Uterus (tissue), 2 donors: ENCODE measurements around the gene ASPA.

ENCODE experiments used
- CTCF ChIP-seq, 4 experiments: fragments of 200-600 bp in 2 of 4; fragments of 450-650 bp in 2 of 4; sonication (generic) in 2 of 4; IDR thresholded peaks; one replicate each; pipeline ENCODE4 v1.5.1; 2016 to 2019; ENCODE audit warnings: antibody characterized with exemption in 4 of 4, mild to moderate bottlenecking in 2 of 4, moderate library complexity in 1 of 4
- POLR2A ChIP-seq, 2 donors: fragments of 450-650 bp; IDR thresholded peaks; one replicate each; pipeline ENCODE4 v1.6.1; 2016; ENCODE audit warnings: antibody characterized with exemption in 2 of 2, mild to moderate bottlenecking in 1 of 2, moderate library complexity in 1 of 2

- TF ChIP-seq CTCF (IDR thresholded peaks at IDR 0.05) (no peak), POLR2A (IDR thresholded peaks at IDR 0.05) (no peak)
Measured at GRCh38 chr17:3532106-3532858, 56.5 kb downstream of the ASPA start.
